ENCODE measurements around the gene MCRS1. TPM values are rescaled to one million over a fixed set of nuclear protein-coding genes. Genes with fewer than 3 reads are reported as not detected.

MCRS1 gene
- total and polyA plus RNA-seq, 2 donors (not counting 3 experiments of a cell fraction or from before 2014, with no cell fraction given), result 71.1 to 99.3 TPM

DNA sequence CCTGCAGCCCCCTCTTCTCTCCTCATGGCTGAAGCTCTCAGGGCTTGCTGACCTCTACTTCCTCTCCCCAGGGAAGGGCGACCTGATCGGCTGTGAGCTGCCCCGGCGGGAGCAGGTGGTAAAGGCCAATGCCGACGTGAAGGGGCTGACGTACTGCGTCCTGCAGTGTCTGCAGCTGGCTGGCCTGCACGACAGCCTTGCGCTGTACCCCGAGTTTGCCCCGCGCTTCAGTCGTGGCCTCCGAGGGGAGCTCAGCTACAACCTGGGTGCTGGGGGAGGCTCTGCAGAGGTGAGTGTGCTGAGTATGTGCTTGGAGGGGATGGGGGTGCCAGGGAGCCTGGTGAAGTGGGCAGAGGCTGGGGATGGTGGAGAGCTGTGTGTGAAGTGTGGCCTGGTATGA is 13.7 kb downstream of the MCRS1 start:
- TF ChIP-seq JUN (IDR thresholded peaks at IDR 0.05; ENCODE audit: borderline replicate concordance, insufficient read depth, insufficient read length, low read depth) (no peak), GATA2 (IDR thresholded peaks at IDR 0.05; ENCODE audit: insufficient read depth, insufficient read length, low read depth, low read length) (no peak), EZH2 (IDR thresholded peaks at IDR 0.05; ENCODE audit: borderline replicate concordance, low read depth, low read length, severe bottlenecking) (no peak), FOS (IDR thresholded peaks at IDR 0.05; ENCODE audit: borderline replicate concordance, insufficient read depth, low read length) (no peak), POLR2AphosphoS5 (IDR thresholded peaks at IDR 0.05; ENCODE audit: insufficient read depth, low read depth, low read length) (no peak), POLR2A (IDR thresholded peaks at IDR 0.05; ENCODE audit: low read depth, low read length) (no peak), MYC (IDR thresholded peaks at IDR 0.05; ENCODE audit: low read depth, low read length) (no peak)
- TF ChIP-seq, protein P1, sequence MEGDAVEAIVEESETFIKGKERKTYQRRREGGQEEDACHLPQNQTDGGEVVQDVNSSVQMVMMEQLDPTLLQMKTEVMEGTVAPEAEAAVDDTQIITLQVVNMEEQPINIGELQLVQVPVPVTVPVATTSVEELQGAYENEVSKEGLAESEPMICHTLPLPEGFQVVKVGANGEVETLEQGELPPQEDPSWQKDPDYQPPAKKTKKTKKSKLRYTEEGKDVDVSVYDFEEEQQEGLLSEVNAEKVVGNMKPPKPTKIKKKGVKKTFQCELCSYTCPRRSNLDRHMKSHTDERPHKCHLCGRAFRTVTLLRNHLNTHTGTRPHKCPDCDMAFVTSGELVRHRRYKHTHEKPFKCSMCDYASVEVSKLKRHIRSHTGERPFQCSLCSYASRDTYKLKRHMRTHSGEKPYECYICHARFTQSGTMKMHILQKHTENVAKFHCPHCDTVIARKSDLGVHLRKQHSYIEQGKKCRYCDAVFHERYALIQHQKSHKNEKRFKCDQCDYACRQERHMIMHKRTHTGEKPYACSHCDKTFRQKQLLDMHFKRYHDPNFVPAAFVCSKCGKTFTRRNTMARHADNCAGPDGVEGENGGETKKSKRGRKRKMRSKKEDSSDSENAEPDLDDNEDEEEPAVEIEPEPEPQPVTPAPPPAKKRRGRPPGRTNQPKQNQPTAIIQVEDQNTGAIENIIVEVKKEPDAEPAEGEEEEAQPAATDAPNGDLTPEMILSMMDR (IDR thresholded peaks at IDR 0.05; ENCODE audit: extremely low read depth in 1 of 2, insufficient read depth in 1 of 2, low read depth in 1 of 2, low read length in 2 of 2), result no peak
- TF ChIP-seq, protein P2, sequence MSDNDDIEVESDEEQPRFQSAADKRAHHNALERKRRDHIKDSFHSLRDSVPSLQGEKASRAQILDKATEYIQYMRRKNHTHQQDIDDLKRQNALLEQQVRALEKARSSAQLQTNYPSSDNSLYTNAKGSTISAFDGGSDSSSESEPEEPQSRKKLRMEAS (IDR thresholded peaks at IDR 0.05; ENCODE audit: insufficient read depth, insufficient read length), result no peak
- Histone ChIP-seq H3K9me3 (replicated peaks; ENCODE audit: control insufficient read depth, insufficient read depth, low read length) (no peaks in the 10 kb centered on the region), H2AFZ (ENCODE audit: low read depth, low read length) (no peak overlapping the region), H3K36me3 (ENCODE audit: control insufficient read depth in 2 of 2, extremely low read depth in 1 of 2, insufficient read depth in 2 of 2, low read length in 2 of 2) (peaks cover 0 to 14% of the 10 kb centered on the region in 2 experiments), H3K4me2 (ENCODE audit: insufficient read depth, low read length) (no peak overlapping the region), H3K79me2 (ENCODE audit: control insufficient read depth, insufficient read depth, low read length) (no peaks in the 10 kb centered on the region), H3K9ac (replicated peaks; ENCODE audit: extremely low read depth, insufficient read depth, low read length) (no peak overlapping the region), H4K20me1 (replicated peaks; ENCODE audit: control insufficient read depth, extremely low read depth, insufficient read depth, low read length) (no peaks in the 10 kb centered on the region), H3K9me1 (replicated peaks; ENCODE audit: control insufficient read depth, extremely low read depth, insufficient read depth, low read length) (no peaks in the 10 kb centered on the region), H3K4me1 (ENCODE audit: control insufficient read depth, extremely low read depth, insufficient read depth, low read length) (peaks cover 2% of the 10 kb centered on the region), H3K27me3 (ENCODE audit: control insufficient read depth in 2 of 2, insufficient read depth in 2 of 2, low read length in 2 of 2) (peaks cover 0 to 2% of the 10 kb centered on the region in 2 experiments), H3K4me3 (replicated peaks in 1 of 3; ENCODE audit: insufficient read depth in 1 of 3, low read depth in 1 of 3, low read length in 3 of 3) (no peak overlapping the region), H3K27ac (ENCODE audit: insufficient read depth, low read depth, low read length) (no peak overlapping the region)
- intact Hi-C loops (cut with micrococcal nuclease) (no loop called here), dilution Hi-C loops (cut with MboI; ENCODE audit: extremely low pct_ligation_motif_present, low sequenced_read_pairs) (no loop called here)
- ChIA-PET CTCF (interaction anchor here (0.9 to 6.9 kb wide), 11 partner anchors 8 to 223 kb away, joined by 3 to 89 read pairs (median 8); partner anchors contain the start of genes KCNH3, PRPF40B and SPATS2), POLR2A (interaction anchor here (0.6 kb wide), 1 partner anchor 69 kb away, joined by 5 read pairs; the partner anchor contains the start of gene PRPF40B)
- no TSS peak for BruUV-seq (replicated peaks)
- FAIRE-seq (no peak), DNase-seq (ENCODE audit: low read depth, low spot score) (no peak)
